EH (cell line): ENCODE measurements around the gene TNFRSF18.
"Not testable (repeated sequence)": the region's sequence is repeated elsewhere in the genome, so short reads cannot be mapped to it uniquely, and the experiment has no call there.

Source experiments
- DNase-seq: peaks from one replicate; pipeline ENCODE4 v3.0.0-alpha.2; 2015; ENCODE audit warnings: low read depth

The TNFRSF18 gene

GRCh38 chr1:1199141-1199960, 7.0 kb downstream of the TNFRSF18 start:
- no peak for DNase-seq

GRCh38 chr1:1198423-1199140, 7.8 kb downstream of the TNFRSF18 start:
- no peak for DNase-seq

GRCh38 chr1:1197551-1198422, 8.6 kb downstream of the TNFRSF18 start:
- no peak for DNase-seq

GRCh38 chr1:1197188-1197500, 9.2 kb downstream of the TNFRSF18 start:
- no peak for DNase-seq

DNA sequence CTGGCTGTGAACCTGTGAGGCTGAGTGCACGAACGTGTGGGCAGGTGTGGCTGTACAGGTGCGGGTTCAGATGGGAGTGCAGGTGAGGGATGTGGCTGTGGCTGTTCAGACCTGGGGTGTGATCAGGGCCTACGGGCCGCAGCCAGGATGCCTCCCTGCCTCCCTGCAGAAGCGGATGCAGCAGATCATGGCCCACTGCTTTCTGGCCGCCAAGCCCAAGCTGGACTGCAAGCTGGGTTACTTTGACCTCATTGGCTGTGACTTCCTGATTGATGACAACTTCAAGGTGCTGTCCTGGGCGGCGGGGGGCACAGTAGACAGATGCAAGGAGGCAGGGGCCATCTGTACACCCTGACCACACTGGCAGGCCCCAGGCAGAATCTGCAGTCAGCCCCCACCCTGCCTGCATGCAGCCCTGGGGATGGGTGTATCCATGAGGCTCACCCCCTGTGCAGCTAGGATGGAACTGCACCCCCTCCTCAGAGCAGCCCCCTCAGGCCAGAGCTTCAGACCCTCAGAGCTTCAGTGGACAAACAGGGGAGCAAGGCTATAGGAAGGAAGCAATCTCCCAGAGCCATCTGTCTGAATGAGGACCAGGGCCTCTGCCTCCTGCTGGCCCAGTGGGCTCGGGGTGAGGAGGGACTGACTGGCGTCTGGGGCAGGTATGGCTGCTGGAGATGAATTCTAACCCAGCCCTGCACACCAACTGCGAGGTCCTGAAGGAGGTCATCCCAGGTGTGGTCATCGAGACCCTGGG, 9.8 kb downstream of the TNFRSF18 start:
- no peak for DNase-seq

DNA sequence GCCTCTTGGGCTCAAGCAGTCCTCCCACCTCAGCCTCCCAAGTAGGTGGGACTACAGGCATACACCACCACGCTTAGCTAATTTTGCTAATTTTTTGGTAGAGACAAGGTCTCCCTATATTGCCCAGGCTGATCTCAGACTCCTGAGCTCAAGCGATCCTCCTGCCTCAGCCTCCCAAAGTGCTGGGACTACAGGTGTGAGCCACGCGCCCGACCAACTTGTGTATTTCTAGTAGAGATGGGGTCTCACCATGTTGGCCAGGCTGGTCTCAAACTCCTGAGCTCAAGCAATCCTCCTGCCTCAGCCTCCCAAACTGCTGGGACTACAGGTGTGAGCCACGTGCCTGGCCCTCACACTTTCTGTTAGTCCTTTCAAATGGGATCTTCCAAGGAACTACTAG, 10.7 kb downstream of the TNFRSF18 start:
- not testable (repeated sequence) for DNase-seq

GRCh38 chr1:1194723-1195122, 11.7 kb downstream of the TNFRSF18 start:
- DNase-seq, result no peak

DNA sequence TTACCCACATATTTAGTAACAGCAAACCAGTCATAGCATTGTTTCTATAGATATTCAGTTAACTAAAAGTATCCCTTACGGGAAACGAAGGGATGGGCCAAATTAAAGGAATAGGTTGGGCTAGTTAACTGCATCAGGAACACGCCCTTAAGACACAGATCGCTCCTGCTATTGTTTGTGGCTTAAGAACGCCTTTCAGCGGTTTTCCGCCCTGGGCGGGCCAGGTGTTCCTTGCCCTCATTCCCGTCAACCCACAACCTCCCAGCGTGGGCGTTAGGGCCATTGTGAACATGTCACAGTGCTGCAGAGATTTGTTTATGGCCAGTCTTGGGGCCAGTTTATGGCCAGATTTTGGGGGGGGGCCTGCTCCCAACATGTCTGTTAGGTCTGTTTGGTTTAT, 14.7 kb downstream of the TNFRSF18 start:
- no peak for DNase-seq

- DNase-seq, result no peak
Observed at GRCh38 chr1:1189111-1189510, 17.3 kb downstream of the TNFRSF18 start.

GRCh38 chr1:1187938-1188337, 18.5 kb downstream of the TNFRSF18 start:
- peak; percentile 77 for DNase-seq

GRCh38 chr1:1185101-1185765, 21.2 kb downstream of the TNFRSF18 start:
- DNase-seq, result no peak

DNA sequence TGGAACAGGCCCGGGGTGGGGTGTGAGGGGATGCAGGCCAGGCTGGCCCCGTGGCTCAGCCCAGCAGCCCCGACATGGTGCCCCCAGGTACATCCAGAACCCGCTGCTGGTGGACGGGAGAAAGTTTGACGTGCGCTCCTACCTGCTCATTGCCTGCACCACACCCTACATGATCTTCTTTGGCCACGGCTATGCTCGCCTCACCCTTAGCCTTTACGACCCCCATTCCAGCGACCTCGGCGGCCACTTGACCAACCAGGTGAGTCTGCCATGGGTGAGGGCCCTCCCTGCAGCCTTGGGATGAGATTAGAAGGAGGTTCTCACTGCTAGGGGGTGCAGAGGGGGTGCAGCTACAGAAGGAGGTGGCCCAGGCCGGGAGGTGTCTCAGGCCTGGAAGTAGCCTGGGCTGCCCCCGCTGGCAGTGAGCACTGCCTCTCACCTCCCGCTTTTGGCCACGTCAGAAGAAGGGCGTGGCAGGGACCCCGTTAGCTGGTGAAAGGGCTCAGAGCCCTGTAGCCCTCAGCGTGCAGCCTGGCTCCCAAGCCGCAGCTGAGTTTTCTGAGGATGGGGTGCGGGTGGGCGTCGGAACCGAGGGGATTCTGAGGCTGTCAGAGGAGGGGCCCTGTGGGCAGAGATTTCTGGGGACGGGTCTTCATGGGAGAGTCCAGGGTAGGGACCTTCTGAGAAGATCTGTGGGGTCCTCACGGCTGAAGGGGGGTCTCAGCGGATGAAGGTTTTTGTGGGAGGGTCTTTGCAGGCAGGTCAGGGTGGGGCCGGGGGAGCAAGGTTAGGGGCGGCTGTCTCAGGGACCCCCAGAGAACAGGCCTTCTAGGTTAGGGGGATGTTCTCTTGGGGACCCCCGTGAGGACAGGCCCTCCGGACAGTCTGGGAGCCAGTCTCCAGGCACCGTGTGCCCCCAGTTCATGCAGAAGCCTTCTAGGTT, 22.3 kb downstream of the TNFRSF18 start:
- no peak for DNase-seq

DNA sequence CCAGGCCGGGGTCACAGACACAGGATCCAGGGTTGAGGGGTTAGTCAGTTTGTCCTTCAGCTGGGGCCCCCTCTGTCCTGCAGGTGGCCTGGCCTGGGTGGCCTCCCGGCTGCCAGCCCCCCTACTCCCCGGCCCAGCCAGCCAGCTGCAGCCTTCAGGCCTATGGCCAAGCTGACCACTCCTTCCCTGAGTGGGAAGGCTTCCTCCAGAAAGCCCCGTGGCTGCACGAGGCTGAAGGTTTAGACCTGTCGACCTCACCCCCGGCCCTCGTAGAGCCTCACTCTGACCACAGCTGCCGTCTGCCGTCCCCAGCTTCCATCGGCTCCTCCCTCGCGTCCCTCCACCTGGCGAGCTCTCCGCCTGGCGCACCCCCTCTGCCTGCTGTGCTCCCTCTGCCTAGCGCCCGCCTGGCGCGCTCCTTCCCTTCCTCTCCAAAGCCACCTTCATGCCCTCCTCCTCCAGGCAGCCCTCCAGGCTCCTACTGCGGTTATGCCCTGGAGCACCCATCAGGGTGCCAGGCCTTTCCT, 23.1 kb downstream of the TNFRSF18 start:
- DNase-seq, result no peak

DNA sequence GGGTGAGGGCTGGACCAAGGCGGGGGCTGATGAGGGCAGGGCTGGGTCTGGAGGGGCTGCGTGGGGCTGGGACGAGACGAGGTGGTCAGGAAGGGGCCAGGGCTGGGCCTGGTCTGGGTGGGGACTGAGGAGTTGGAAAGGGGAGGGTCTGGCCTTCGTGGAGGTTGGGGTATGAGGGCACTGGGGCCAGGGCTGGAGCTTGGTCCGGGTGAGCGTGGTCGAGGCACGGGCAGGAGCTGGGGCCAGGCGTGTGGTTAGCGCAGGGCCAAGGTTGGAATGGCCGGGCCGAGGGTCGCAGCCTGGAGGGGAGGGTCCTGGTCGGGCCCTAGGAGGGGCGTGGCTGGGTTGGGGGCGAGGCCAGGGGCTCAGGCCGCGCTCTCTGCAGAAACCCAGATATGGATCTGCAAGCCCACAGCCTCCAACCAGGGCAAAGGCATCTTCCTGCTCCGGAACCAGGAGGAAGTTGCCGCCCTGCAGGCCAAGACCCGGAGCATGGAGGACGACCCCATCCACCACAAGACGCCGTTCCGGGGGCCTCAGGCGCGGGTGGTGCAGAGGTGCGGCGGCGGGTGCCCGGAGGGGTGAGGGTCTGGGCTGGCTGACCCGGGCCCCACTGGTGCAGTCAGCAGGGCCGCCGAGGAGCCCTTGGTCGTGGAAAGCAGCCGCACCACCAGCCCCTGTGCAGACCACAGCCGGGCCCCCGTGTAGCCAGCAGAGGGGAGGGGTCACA, 23.7 kb downstream of the TNFRSF18 start:
- DNase-seq, result no peak

GRCh38 chr1:1181938-1182410, 24.4 kb downstream of the TNFRSF18 start:
- no peak for DNase-seq

DNA sequence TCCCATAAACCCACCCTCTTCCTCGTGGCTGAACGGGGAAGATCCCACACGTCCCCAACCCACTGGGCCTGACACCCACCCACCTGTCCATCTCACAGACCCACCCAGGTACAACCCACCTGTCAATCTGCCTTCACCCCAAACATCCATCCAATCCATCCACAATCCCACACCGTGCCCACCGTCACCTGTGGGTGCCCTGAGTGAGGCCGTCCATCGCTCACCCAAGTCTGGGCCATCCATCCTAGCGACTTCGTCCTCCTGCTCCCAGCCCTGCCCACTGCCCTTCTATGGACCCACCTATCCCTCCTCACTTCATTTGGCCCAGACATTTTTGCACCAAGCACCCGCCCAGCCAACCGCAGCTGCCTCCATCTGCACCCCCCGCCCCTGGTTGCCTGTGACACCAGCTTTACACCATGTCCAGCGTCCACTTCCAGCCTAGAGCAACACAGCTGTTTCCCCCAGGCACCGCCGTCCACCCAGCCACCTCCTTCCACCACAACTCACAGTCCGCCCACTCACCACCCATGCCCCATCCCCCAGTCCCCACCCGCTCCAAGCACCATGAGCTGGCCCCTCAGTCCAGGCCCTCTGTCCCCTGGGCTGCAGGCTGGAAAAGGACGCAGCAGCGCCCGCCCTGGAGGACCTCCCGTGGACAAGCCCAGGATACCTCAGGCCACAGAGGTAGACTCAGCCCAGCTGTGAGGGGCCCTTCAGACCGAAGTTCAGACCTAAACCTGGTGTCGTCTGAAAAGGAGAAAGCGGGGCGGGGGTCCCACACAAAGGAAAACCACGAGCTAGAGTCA, 25.1 kb downstream of the TNFRSF18 start:
- no peak for DNase-seq

GRCh38 chr1:1179983-1180861, 26.2 kb downstream of the TNFRSF18 start:
- no peak for DNase-seq
